Omental fat pad (tissue), 4 donors: ENCODE measurements around the gene KLHDC7B. TPM values are rescaled to one million over a fixed set of nuclear protein-coding genes. Genes with fewer than 3 reads are reported as not detected.
"Not testable (repeated sequence)": the region's sequence is repeated elsewhere in the genome, so short reads cannot be mapped to it uniquely, and the experiment has no call there.

Experiments used
- ATAC-seq: fragments of 150-250 bp; one replicate; pipeline ENCODE4 v1.9.1; 2016; ENCODE audit warnings: mild to moderate bottlenecking, moderate library complexity; ENCODE audit not compliant: low FRiP score
- DNase-seq: peaks from one replicate; pipeline ENCODE4 v3.0.0-alpha.2; 2019; ENCODE audit warnings: low spot score
- CTCF ChIP-seq, 3 donors: fragments of 450-650 bp; IDR thresholded peaks; one replicate each; pipeline ENCODE4 v1.5.1; 2016 to 2017; ENCODE audit warnings: antibody characterized with exemption in 3 of 3, mild to moderate bottlenecking in 3 of 3, moderate library complexity in 2 of 3
- total RNA-seq, 4 donors: library from RNA; depleted of rRNA; stranded (reverse); fragments of >200 nt; gene quantifications; one replicate each; pipeline ENCODE4 v1.1.0, GENCODE V29; 2016

Gene KLHDC7B
- total RNA-seq, 4 donors from 2014 or later, result 0.48 TPM; not detected in 3

- ATAC-seq (no peak), DNase-seq (no peak)
- no peak for TF ChIP-seq CTCF (IDR thresholded peaks at IDR 0.05)
These were observed 27.1 kb upstream of the KLHDC7B start for GRCh38 chr22:50518606-50519005.

DNA sequence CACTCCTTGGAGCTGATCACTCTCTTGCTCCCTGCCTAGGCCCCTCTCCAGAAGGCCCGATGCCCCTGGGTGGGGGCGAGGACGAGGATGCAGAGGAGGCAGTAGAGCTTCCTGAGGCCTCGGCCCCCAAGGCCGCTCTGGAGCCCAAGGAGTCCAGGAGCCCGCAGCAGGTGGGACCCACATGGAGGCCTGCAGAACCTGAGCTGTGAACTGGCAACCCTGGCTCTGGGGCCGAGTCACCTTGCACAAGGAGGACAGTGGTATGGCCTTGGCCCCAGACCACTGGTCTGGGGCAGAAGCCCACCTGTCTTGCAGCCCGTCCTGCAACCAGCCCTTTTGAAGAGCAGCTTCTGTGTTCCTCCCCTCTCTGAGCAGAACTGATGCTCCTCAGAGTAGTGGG, 26.5 kb upstream of the KLHDC7B start:
- ATAC-seq (no peak), DNase-seq (no peak)
- TF ChIP-seq CTCF (IDR thresholded peaks at IDR 0.05), result no peak

GRCh38 chr22:50520184-50520583, 25.5 kb upstream of the KLHDC7B start:
- ATAC-seq, DNase-seq: not testable (repeated sequence)

DNA sequence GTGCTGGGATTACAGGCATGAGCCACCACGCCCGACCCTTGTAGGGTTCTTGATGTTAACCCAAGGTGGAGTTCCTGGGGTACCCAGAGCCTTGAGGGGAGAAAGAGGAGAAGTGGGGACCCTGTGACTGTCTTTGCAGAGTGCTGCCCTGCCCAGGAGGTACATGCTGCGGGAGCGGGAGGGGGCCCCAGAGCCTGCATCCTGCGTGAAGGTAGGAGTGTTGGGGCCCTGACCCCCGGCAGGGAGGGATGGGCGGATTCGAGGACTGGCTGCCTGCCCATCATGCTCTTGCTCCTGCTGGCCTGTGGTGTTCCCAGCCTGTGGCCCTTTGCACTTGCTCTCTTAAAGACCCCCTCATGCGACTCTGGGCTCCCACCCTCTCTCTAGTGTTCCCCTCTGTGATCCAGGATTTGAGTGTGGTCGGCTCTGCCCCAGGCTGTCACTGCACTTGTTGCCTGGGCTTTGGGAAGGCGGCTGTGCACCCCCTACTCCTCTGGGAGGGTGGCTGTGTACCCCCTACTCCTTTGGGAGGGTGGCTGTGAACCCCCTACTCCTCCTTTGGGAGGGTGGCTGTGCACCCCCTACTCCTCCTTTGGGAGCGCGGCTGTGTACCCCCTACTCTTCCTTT, 24.8 kb upstream of the KLHDC7B start:
- DNase-seq, result no peak
- ATAC-seq, result no peak
- TF ChIP-seq CTCF (IDR thresholded peaks at IDR 0.05), result no peak

DNA sequence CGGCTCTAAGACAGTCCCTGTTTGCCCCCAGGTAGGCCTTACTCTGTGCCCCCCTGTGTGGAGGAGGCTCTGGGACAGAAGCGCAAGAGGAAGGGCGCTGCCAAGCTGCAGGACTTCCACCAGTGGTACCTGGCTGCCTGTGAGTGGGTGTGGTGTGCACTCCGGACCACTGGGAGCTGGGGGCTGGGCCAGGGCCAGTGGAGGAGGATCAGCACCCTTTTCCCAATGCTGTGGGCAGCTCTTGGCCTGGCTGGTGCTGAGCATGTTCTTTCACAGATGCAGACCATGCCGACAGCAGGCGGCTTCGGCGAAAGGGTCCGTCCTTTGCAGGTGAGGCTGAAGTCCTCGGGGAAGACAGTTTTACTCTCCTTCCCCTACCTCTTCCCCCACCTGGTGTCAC, 24.0 kb upstream of the KLHDC7B start:
- no peak for TF ChIP-seq CTCF (IDR thresholded peaks at IDR 0.05)
- ATAC-seq (no peak), DNase-seq (no peak)

DNA sequence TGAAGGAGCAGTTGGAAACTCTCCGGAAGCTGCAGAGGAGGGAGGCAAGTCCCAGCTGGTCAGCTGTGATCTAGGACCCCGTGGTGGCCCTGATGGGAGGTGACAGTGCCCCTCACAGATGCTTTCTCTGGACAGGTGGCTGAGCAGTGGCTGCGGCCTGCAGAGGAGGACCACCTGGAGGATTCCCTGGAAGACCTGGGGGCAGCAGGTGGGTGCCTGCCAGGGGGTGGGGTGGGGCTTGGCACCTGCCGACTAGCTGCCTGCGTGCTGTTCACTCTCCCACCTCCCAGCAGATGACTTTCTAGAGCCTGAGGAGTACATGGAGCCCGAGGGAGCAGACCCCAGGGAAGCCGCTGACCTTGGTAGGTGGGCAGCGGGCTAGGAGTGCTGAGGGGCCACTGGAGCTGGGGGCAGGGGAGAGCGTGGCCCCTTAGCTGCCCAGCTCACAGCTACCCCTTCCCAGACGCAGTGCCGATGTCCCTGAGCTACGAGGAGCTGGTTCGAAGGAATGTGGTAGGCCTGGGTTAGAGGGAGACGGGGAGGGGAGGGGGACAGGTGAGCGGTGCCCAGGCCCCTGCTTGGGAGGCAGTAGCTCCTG, 23.4 kb upstream of the KLHDC7B start:
- DNase-seq, result no peak

GRCh38 chr22:50522806-50523438, 22.8 kb upstream of the KLHDC7B start:
- TF ChIP-seq CTCF (IDR thresholded peaks at IDR 0.05), result no peak
- DNase-seq (no peak), ATAC-seq (no peak)

More for the DNA sequence above, 23.4 kb upstream of the KLHDC7B start:
- TF ChIP-seq CTCF (IDR thresholded peaks at IDR 0.05), result no peak
- ATAC-seq, result no peak
